ENCODE results near the gene WDR74.
"Not testable (repeated sequence)": the region's sequence is repeated elsewhere in the genome, so short reads cannot be mapped to it uniquely, and the experiment has no call there.

The WDR74 gene

GRCh38 chr11:62841361-62842170 lies 2.2 kb upstream of the WDR74 start:
- DNase-seq (ENCODE audit: low read depth, low spot score) = peak; percentile 75

DNA sequence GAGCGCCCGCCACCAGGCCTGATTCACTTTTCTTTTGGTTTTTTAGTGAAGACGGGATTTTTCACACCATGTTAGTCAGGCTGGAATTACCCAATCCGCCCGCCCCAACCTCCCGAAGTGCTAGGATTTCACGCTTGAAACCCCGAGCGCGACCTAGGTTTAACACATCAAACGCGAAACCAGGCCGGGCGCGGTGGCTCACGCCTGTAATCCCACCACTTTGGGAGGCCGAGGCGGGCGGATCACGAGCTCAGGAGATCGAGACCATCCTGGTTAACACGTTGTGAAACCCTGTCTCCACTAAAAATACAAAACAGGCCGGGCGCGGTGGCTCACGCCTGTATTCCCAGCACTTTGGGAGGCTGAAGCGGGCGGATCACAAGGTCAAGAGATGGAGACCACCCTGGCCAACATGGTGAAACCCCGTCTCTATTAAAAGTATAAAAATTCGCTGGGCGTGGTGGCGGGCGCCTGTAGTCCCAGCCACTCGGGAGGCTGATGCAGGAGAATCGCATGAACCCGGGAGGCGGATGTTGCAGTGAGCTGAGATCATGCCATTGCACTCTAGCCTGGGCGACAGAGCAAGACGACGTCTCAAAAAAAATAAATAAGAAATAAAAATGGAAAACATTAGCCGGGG lies 1.5 kb upstream of the WDR74 start:
- peak; percentile 61 for DNase-seq (ENCODE audit: low read depth, low spot score)

DNA sequence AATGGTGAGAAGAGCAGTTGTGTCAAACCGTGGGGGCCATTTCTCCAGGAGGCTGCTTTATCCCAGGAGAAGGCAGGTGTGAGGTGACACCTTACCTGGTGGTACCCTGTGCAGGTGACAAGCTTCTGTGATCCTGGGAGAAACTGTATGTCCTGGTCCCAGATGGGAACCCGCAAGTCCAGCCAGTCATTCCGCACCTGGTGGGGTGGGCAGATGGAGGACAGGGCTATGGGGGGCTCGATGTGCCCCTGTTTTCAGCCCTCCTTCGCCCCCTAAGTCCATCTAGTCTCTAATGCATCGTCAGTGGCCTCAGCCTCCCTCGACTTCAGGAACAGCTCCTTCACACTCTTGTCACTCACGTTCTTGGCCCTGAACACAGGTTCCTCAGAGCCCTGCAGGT lies 4.1 kb downstream of the WDR74 start:
- no peak for DNase-seq (ENCODE audit: low read depth, low spot score)

- DNase-seq (ENCODE audit: low read depth, low spot score) = no peak
Measured at GRCh38 chr11:62832336-62833234, 6.8 kb downstream of the WDR74 start, which contains the start of gene TEX54. TSS of gene TEX54 (minus strand) at chr11:62832841.

DNA sequence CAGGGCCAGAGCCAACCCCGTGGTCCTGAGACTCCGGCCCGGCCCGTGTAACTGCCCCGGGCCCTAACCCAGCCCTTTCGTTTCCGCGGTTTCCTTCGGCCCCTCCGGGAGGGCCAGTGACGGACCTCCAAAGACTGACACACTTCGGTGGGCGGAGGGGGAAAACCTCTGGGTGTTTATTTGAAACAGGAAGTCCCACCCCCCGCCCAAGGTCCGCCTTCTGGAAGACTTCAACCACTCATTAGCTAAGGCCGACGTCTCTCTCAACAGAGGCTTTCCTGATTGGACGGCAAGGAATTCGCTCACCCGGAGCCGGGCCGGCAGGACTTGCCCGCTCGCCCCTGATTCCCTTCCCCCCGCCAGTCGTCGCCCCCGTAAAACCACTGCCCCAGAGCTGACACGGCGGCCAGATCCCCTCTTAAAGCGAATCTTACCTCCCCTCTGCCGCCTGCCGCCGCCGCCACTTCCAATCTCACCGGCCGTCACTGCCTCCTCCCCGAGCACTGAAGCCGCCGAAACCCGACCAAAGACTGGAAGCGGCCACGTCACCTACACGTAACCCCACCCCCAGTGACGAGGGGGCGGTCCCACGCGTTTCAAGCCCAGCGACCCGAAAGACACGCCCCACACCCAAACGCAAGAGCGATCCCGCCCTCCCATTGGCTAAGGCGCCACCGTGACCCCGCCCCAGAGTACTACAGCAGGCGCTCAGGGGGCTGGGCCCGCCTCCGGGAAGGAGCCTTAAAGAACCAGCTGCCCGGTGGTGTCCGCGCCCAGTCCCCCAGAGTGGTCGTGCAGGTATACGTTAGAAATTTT lies 7.7 kb downstream of the WDR74 start, which contains the start of gene STX5:
Gene STX5, minus strand, starts transcription at position 532 of the 816 bp plus-strand sequence. CDS start 808 bp downstream, outside the sequence.
- peak; percentile 99 for DNase-seq (ENCODE audit: low read depth, low spot score)

- DNase-seq (ENCODE audit: low read depth, low spot score) = no peak
Measured at GRCh38 chr11:62830904-62831519, 8.4 kb downstream of the WDR74 start.

DNA sequence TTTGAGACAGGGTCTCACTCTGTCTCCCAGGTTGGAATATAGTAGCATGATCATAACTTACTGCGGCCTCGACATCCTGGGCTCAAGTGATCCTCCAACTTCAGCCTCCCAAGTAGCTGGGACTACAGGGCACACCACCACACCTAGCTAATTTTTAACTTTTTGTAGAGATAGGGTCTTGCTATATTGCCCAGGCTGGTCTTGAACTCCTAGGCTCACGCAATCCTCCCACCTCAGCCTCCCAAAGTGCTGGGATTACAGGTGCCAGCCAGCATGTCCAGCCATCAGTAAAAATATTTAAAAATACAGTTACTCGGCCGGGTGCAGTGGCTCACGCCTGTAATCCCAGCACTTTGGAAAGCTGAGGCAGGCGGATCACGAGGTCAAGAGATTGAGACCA lies 11.3 kb downstream of the WDR74 start:
- not testable (repeated sequence) for DNase-seq (ENCODE audit: low read depth, low spot score)

DNA sequence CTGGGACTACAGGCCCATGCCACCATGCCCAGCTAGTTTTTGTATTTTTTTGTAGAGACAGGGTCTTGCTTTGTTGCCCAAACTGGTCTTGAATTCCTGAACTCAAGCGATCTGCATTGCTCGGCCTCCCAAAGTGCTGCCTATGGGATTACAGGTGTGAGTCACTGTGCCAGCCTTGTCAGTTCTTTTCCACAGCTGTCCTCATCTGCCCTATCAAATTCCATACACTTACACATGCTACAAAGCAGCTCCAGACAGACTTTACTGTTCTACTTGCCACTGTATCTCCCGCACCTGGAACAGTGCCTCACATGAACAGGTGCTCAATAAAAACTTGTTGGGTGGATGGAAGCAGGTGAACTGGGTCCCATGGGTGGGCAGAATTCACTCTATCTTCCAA lies 15.7 kb downstream of the WDR74 start:
- DNase-seq (ENCODE audit: low read depth, low spot score) = no peak

- no peak for DNase-seq (ENCODE audit: low read depth, low spot score)
Measured at GRCh38 chr11:62817129-62817528, 22.3 kb downstream of the WDR74 start.

GRCh38 chr11:62816557-62816956 lies 22.8 kb downstream of the WDR74 start:
- DNase-seq (ENCODE audit: low read depth, low spot score) = no peak

- DNase-seq (ENCODE audit: low read depth, low spot score) = no peak
Measured at GRCh38 chr11:62811659-62812058, 27.7 kb downstream of the WDR74 start.

DNA sequence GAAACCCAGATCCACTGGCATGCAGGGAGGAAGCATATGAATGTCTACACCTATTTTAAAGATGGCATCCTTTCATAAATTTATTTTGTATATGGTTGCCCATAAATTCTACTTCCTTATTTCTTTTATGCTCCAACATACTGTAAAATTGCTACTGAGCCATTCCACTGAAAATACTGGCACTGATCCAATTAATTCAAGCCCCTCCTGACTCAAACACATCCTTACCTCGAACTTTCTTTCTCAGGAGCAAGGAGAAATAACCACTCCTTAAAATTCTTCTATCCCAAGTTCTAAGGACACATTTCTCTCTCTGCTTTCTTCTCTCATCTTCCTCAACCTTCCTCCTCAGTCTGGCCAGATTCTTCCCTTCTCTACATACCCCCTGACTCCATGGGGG lies 28.6 kb downstream of the WDR74 start:
- DNase-seq (ENCODE audit: low read depth, low spot score) = no peak

DNA sequence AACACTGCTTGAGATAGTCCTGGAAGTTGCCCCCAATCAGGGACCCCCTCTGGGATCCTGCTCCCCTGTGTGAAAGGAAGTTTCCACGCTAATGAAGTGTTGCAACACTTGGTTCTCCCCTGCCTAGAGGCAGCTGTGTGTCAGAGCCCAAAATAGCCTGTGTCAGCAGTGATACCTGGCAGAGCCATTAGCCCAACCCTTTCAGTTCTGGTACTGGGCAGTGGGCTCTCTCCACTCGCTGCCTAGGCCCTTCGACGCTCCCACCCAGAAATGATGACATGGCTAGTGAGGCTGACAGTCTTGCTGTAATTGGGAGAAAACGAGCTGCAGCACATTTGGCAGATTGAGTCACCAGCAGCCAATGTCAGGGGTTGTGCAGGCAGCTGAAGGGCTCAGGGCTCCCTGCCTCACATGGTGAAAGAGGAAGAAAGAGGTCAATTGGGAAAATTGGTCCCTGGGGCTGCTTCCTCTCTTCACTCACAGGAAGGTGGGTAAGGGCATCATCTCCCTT lies 32.7 kb downstream of the WDR74 start:
- no peak for DNase-seq (ENCODE audit: low read depth, low spot score)

GRCh38 chr11:62805961-62806441 lies 33.4 kb downstream of the WDR74 start:
- no peak for DNase-seq (ENCODE audit: low read depth, low spot score)

DNA sequence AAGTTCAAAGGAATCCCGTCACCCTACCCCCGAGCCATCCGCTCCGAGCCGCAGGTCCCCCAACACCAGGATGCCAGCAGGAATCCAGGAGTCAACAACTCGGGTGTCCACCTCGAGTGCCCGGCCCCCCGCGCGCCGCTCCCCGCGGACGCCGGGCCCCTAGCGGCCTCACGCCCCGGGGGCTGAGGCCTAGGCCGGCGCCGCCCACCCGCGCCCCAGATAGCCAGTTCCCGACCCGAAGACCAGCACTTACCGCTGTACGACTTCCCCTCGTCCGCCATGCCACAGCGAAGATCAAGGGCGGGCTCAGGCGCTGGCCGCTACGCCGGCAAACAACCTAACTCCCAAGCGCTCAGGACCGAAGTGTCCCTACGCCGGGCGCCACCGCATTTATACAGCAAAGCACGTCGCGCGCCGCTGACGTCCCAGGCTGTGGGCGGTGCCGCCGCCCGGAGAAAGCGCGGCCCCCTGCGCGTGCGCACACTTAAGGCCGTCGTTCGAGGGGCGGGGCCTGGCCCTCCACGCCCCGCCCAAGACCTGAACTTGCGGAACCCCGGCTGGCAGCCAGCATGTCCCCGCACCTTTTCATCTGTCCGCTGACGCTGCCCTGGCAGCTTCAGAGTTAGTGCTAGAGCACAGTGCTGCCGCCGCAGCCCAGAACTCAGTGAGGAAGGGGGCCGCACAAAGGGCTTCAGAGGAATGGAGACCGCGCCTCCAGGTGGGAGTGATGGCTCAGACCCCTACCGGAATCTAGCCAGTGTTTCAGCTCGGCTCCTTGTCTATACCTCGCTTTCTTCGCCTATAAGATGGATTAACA lies 34.1 kb downstream of the WDR74 start, which contains the start of gene NXF1:
Gene NXF1, minus strand, starts transcription at position 365 of the 817 bp plus-strand sequence. Its CDS starts 84 bp downstream, at position 281.
- peak; percentile 90 for DNase-seq (ENCODE audit: low read depth, low spot score)

GRCh38 chr11:62804310-62805075 lies 34.9 kb downstream of the WDR74 start:
- no peak for DNase-seq (ENCODE audit: low read depth, low spot score)

GRCh38 chr11:62801071-62801470 lies 38.3 kb downstream of the WDR74 start:
- DNase-seq (ENCODE audit: low read depth, low spot score) = no peak

DNA sequence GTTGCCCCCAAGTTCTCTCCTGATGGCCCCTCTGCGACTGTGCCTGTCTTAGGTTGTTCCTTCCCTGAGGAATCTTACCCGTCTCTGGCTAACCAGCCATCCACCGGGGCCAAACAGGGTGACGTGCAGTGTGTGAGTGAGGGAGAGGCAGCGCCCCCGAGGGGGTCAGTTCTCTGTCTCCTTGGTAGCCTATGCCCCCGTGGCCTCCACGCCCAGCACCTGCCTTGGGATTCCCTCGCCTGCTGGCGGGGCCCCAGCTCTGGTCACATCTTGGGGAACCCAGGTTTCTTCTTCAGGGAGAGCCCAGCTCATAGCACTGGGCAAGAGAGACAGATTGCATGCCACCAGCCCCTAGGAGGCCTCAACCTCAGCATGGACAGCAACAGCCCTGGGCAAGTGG lies 39.9 kb downstream of the WDR74 start:
- no peak for DNase-seq (ENCODE audit: low read depth, low spot score)

All from activated CD4-positive, CD25-positive, alpha-beta regulatory T cell treated with anti-CD3 and anti-CD28 coated beads, Interleukin-2, amount 50 U/mL, for 16 hours (primary cell).